Stimulated activated CD4-positive, alpha-beta T cell treated with anti-CD3 and anti-CD28 coated beads, Interleukin-2, amount 100 ng/mL, for 24 hours (primary cell): Measurements from ENCODE around the gene TRPC3.
A peak's percentile ranks its signal among the peaks of the same experiment; 100 is the strongest.

Experiments used
- DNase-seq, 2 donors: peaks; one replicate each; pipeline ENCODE4 v3.0.0-alpha.2; 2020

Gene TRPC3

GRCh38 chr4:121869841-121870822 is 81.7 kb downstream of the TRPC3 start, which contains the start of gene BBS7:
Gene BBS7, minus strand, starts transcription at chr4:121870474. Its CDS starts 161 bp downstream, at chr4:121870313.
- peak; percentile 98 to 99 for DNase-seq

GRCh38 chr4:121863799-121864198 is 88.1 kb downstream of the TRPC3 start:
- DNase-seq, result no peak

- DNase-seq, result no peak
Measured at GRCh38 chr4:121861426-121861825, 90.4 kb downstream of the TRPC3 start.

GRCh38 chr4:121860121-121860520 is 91.7 kb downstream of the TRPC3 start:
- no peak for DNase-seq

- no peak for DNase-seq
Measured at GRCh38 chr4:121851354-121851753, 100.5 kb downstream of the TRPC3 start.

GRCh38 chr4:121846662-121847061 is 105.2 kb downstream of the TRPC3 start:
- no peak for DNase-seq

- DNase-seq, result no peak
Measured at GRCh38 chr4:121842862-121843261, 109.0 kb downstream of the TRPC3 start.

GRCh38 chr4:121838136-121838535 is 113.7 kb downstream of the TRPC3 start:
- DNase-seq, result no peak

- DNase-seq, result no peak
Measured at GRCh38 chr4:121829511-121829910, 122.3 kb downstream of the TRPC3 start.
